Left lung (tissue), 10 donors: ENCODE results near the gene SMARCD1. TPM values are rescaled to one million over a fixed set of nuclear protein-coding genes. Genes with fewer than 3 reads are reported as not detected.

ENCODE experiments used
- ATAC-seq: fragments of 200-7000 bp; cut with Tn5 transposase; one replicate; pipeline ENCODE4 v1.9.1; 2020; ENCODE audit warnings: moderate library complexity
- DNase-seq, 4 donors: peaks; one replicate each; pipeline ENCODE4 v3.0.0-alpha.2; 2013 to 2020
- H3K27ac ChIP-seq, 2 donors: fragments of 200-600 bp; sonication (generic) in 1 of 2; one replicate each; pipeline versions ENCODE4 v1.5.0 to v1.8.0; 2020 to 2021
- H3K27me3 ChIP-seq, 2 donors: fragments of 200-600 bp; sonication (generic) in 1 of 2; one replicate each; pipeline versions ENCODE4 v1.5.0 to v1.8.0; 2020 to 2021
- H3K36me3 ChIP-seq, 2 donors: fragments of 200-600 bp; sonication (generic) in 1 of 2; one replicate each; pipeline versions ENCODE4 v1.5.0 to v1.8.0; 2020 to 2021
- H3K4me1 ChIP-seq, 2 donors: fragments of 200-600 bp; one replicate each; pipeline ENCODE4 v1.8.0; 2021
- H3K4me3 ChIP-seq, 2 donors: fragments of 200-600 bp; sonication (generic) in 1 of 2; one replicate each; pipeline versions ENCODE4 v1.5.0 to v1.8.0; 2020 to 2021; ENCODE audit warnings: mild to moderate bottlenecking in 1 of 2
- H3K9me3 ChIP-seq, 2 donors: fragments of 200-600 bp; sonication (generic) in 1 of 2; one replicate each; pipeline versions ENCODE4 v1.5.0 to v1.8.0; 2020 to 2021
- intact Hi-C, 2 donors: fragments of 100-400 bp; cut with DNase I; formaldehyde crosslinking; loops; one replicate each; pipeline versions ENCODE4 v1.11.2 to v1.14.2; 2022
- polyA plus RNA-seq, 6 donors: library from polyadenylated mRNA; unstranded; fragments of 120-200 nt; gene quantifications; one replicate each; pipeline ENCODE4 v1.2.1, GENCODE V29; 2013; ENCODE audit not compliant: insufficient read length in 6 of 6
- total RNA-seq, 2 donors: library from RNA; stranded (reverse); fragmentation: NEBNext Ultra II Directional; extraction: Animal tissue kit (Norgen Biotek cat#: 25700); gene quantifications; one replicate each; pipeline ENCODE4 v1.2.1, GENCODE V29; 2021
- TF ChIP-seq, protein P1 (sequence below), 2 donors: fragments of 200-600 bp; sonication (generic) in 1 of 2; IDR thresholded peaks; one replicate each; pipeline versions ENCODE4 v1.5.0 to v1.8.0; 2021; ENCODE audit warnings: antibody characterized with exemption in 2 of 2
- donor health status: DM: no; HTN: yes; CAD: no.
- donor health status: DM: no; HTN: no; CAD: no.

Gene SMARCD1
- total and polyA plus RNA-seq, 8 donors: 33.1 to 155 (median 139) TPM

DNA sequence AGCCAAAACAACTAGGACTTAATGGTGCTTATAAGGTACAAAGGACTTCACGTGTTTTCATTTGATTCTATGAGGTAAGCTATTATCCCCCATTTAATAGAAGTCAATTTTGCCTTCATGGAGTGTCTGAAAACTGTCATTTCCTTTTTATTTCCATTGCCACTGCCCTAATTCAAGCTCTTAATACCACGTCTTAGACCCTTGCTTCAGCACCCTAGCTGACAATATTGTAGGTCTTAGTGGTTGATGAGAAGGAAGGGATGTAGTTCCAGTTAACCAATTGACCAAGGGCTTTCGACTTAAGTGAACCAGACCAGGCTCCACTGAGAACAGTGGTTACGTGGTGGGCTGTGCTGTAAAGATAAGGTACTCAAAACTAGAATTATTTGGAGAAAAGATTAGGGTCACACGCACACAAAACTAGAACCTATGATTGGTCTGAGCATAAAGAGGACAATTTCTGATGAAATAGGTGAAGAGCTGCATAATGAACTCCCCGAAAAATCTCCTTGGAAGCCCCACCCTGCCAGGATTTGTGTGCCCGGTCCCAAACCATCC is 37.4 kb upstream of the SMARCD1 start:
- no peak for DNase-seq
- TF ChIP-seq, protein P1, sequence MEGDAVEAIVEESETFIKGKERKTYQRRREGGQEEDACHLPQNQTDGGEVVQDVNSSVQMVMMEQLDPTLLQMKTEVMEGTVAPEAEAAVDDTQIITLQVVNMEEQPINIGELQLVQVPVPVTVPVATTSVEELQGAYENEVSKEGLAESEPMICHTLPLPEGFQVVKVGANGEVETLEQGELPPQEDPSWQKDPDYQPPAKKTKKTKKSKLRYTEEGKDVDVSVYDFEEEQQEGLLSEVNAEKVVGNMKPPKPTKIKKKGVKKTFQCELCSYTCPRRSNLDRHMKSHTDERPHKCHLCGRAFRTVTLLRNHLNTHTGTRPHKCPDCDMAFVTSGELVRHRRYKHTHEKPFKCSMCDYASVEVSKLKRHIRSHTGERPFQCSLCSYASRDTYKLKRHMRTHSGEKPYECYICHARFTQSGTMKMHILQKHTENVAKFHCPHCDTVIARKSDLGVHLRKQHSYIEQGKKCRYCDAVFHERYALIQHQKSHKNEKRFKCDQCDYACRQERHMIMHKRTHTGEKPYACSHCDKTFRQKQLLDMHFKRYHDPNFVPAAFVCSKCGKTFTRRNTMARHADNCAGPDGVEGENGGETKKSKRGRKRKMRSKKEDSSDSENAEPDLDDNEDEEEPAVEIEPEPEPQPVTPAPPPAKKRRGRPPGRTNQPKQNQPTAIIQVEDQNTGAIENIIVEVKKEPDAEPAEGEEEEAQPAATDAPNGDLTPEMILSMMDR (IDR thresholded peaks at IDR 0.05): no peak
- no peak overlapping the region for H3K27ac ChIP-seq
- intact Hi-C loops: no loop called here
- H3K36me3 ChIP-seq: no peaks in the 10 kb centered on the region
- H3K4me1 ChIP-seq: peaks cover 0 to 22% of the 10 kb centered on the region in 2 donors
- ATAC-seq: no peak
- H3K9me3 ChIP-seq: no peaks in the 10 kb centered on the region
- peaks cover 0 to 26% of the 10 kb centered on the region in 2 donors for H3K27me3 ChIP-seq
- H3K4me3 ChIP-seq: no peak overlapping the region

DNA sequence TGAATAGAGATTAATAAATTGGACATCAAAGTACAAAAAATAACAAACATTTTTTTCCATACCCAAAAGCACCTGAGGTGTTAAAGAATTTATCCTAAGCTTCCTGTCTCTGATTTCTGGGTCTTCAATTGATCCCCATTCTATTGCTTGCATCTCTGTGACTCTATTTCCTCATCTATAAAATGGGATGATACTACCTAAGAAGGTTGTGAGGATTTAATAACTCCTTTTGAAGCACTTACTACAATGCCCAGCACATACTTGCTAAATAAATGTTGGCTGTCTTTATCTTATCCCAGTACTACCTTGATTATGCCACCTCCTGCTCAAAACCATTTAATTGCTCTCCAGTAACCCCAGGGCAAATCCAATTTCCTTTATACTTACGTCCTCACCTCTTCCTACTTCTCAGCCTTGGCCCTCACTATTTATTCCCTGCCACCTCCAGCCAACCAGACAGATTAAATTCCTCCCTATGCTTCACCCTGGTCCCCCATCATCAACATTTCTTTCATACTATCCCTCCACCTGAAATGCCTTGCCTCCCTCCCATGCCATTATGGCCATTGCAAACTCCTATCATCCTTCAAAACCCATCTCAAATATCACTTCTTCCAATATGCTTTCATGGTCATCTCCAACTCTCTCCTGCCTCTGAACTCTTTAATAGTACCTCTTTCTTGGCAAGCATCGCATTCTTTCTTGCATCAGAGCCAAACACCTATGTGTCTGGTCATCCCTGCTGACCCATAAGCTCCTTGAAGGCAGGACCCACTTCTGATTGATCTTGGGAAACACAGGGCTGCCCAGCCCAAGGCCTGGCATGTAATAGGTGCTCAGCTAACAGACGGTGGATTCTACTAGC is 35.7 kb upstream of the SMARCD1 start:
- no peak for ATAC-seq
- TF ChIP-seq, protein P1 (IDR thresholded peaks at IDR 0.05): no peak
- H3K4me3 ChIP-seq: no peak overlapping the region
- H3K36me3 ChIP-seq: no peaks in the 10 kb centered on the region
- no peak for DNase-seq
- H3K27ac ChIP-seq: no peak overlapping the region
- H3K27me3 ChIP-seq: peaks cover 0 to 26% of the 10 kb centered on the region in 2 donors
- intact Hi-C loops: no loop called here
- H3K4me1 ChIP-seq: peaks cover 0 to 22% of the 10 kb centered on the region in 2 donors
- H3K9me3 ChIP-seq: no peaks in the 10 kb centered on the region

DNA sequence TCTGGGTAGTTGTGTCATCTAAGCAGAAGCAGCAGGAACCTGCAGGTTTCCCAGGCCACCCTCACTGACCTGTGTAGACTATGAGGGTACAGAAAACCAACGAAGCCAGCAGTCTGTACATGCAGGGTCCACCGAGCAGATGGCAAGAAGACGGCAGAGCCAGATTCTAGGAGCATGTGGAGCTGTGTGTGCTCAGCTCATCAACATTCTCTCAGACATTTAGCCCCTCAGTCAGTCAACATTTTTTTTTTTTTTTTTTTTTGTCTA is 35.1 kb upstream of the SMARCD1 start:
- TF ChIP-seq, protein P1 (IDR thresholded peaks at IDR 0.05): no peak
- DNase-seq (no peak), ATAC-seq (no peak)
- intact Hi-C loops: no loop called here
- Histone ChIP-seq H3K27me3 (peaks cover 0 to 26% of the 10 kb centered on the region in 2 donors), H3K4me1 (peaks cover 0 to 22% of the 10 kb centered on the region in 2 donors), H3K27ac (no peak overlapping the region), H3K36me3 (no peaks in the 10 kb centered on the region), H3K4me3 (no peak overlapping the region), H3K9me3 (no peaks in the 10 kb centered on the region)

DNA sequence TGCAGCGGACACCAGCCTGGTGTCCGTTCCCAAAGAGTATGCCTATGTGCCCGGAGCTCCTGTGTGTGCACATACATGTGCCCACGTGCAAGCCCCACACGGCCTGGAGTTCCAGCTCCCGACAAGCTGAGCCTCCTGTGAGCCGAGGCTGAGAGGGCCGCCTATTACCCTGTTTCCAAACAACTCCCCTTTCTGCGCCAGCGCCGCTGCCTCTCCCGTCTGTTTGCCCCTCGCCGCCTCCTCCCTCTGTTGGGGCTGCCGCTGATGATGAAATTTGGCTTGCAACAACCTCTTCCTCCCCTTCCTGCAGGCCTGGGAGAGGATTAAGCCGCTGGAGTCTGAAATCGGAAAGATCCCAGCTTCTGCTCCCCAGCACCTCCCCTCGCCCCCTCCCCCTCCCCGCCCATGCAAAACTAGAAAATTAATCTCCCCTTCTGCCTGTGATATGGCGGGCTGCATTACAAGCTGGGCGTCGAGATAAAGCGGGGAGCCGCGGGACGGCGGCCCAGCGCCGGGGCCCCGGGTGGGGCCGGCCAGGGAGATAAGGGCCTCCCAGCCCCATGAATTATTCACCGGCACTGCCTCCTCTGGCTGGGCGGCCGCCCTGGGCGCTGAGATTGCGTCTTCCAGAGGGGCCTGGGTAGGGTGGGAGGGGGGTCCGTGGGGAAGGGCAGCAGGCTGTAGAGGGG is 34.6 kb upstream of the SMARCD1 start:
- Histone ChIP-seq H3K27me3 (peaks cover 0 to 31% of the 10 kb centered on the region in 2 donors), H3K4me3 (peak overlapping the region; percentile 13 to 28), H3K4me1 (peaks cover 0 to 22% of the 10 kb centered on the region in 2 donors), H3K36me3 (no peaks in the 10 kb centered on the region), H3K9me3 (no peaks in the 10 kb centered on the region), H3K27ac (no peak overlapping the region)
- ATAC-seq (peak; percentile 81), DNase-seq (peak; percentile 74 to 90 (median 82))
- intact Hi-C loops: no loop called here
- TF ChIP-seq, protein P1 (IDR thresholded peaks at IDR 0.05): no peak
